ENCODE measurements around the gene PNPLA8. TPM values are rescaled to one million over a fixed set of nuclear protein-coding genes. Genes with fewer than 3 reads are reported as not detected.
"Not testable (repeated sequence)": the region's sequence is repeated elsewhere in the genome, so short reads cannot be mapped to it uniquely, and the experiment has no call there.

Gene PNPLA8
- total RNA-seq, 2 experiments from 2014 or later: 18.8 to 18.9 TPM

GRCh38 chr7:108488768-108489538, 37.0 kb downstream of the PNPLA8 start:
- intact Hi-C loops (cut with micrococcal nuclease): no loop called here

GRCh38 chr7:108487646-108488045, 38.3 kb downstream of the PNPLA8 start:
- DNase-seq: no peak
- intact Hi-C loops (cut with micrococcal nuclease): no loop called here
- CTCF ChIA-PET: interaction anchor here (1.6 kb wide), 1 partner anchor 35 kb away, joined by 3 read pairs; no protein-coding TSS in a partner anchor
- H3K4me3 Mint-ChIP-seq: no peak overlapping the region
- H3K27me3 Mint-ChIP-seq (ENCODE audit: low read depth): no peaks in the 10 kb centered on the region
- no peaks in the 10 kb centered on the region for H3K9me3 Mint-ChIP-seq
- H3K27ac Mint-ChIP-seq: no peak overlapping the region
- peaks cover under 1% of the 10 kb centered on the region for H3K36me3 Mint-ChIP-seq (ENCODE audit: low read depth)
- no peaks in the 10 kb centered on the region for H3K4me1 Mint-ChIP-seq (ENCODE audit: low read depth)

More at GRCh38 chr7:108488768-108489538, 37.0 kb downstream of the PNPLA8 start:
- CTCF ChIA-PET: no interaction called here
- DNase-seq: no peak
- H3K4me1 Mint-ChIP-seq (ENCODE audit: low read depth): no peaks in the 10 kb centered on the region
- H3K27me3 Mint-ChIP-seq (ENCODE audit: low read depth): no peaks in the 10 kb centered on the region
- H3K9me3 Mint-ChIP-seq: no peaks in the 10 kb centered on the region
- H3K4me3 Mint-ChIP-seq: no peak overlapping the region
- H3K36me3 Mint-ChIP-seq (ENCODE audit: low read depth): peaks cover 4% of the 10 kb centered on the region
- H3K27ac Mint-ChIP-seq: no peak overlapping the region

GRCh38 chr7:108486291-108486966, 39.5 kb downstream of the PNPLA8 start:
- no peaks in the 10 kb centered on the region for H3K27me3 Mint-ChIP-seq (ENCODE audit: low read depth)
- no peak overlapping the region for H3K4me3 Mint-ChIP-seq
- CTCF ChIA-PET: interaction anchor here (1.0 to 2.5 kb wide), 4 partner anchors 10 to 34 kb away, joined by 3 to 7 read pairs (median 3); no protein-coding TSS in a partner anchor
- no peaks in the 10 kb centered on the region for H3K9me3 Mint-ChIP-seq
- no peak for DNase-seq
- intact Hi-C loops (cut with micrococcal nuclease): no loop called here
- H3K4me1 Mint-ChIP-seq (ENCODE audit: low read depth): no peaks in the 10 kb centered on the region
- H3K27ac Mint-ChIP-seq: no peak overlapping the region
- H3K36me3 Mint-ChIP-seq (ENCODE audit: low read depth): peaks cover 4% of the 10 kb centered on the region

GRCh38 chr7:108484137-108484536, 41.8 kb downstream of the PNPLA8 start:
- H3K4me1 Mint-ChIP-seq (ENCODE audit: low read depth): no peaks in the 10 kb centered on the region
- peaks cover 5% of the 10 kb centered on the region for H3K36me3 Mint-ChIP-seq (ENCODE audit: low read depth)
- no peak overlapping the region for H3K4me3 Mint-ChIP-seq
- no peaks in the 10 kb centered on the region for H3K27me3 Mint-ChIP-seq (ENCODE audit: low read depth)
- no peaks in the 10 kb centered on the region for H3K9me3 Mint-ChIP-seq
- CTCF ChIA-PET: no interaction called here
- intact Hi-C loops (cut with micrococcal nuclease): no loop called here
- H3K27ac Mint-ChIP-seq: no peak overlapping the region
- DNase-seq: no peak

- H3K4me3 Mint-ChIP-seq: no peak overlapping the region
- no peaks in the 10 kb centered on the region for H3K9me3 Mint-ChIP-seq
- H3K36me3 Mint-ChIP-seq (ENCODE audit: low read depth): peaks cover 27% of the 10 kb centered on the region
- CTCF ChIA-PET: interaction anchor here (0.6 kb wide), 1 partner anchor 299 kb away, joined by 3 read pairs; no protein-coding TSS in a partner anchor
- intact Hi-C loops (cut with micrococcal nuclease): no loop called here
- H3K27me3 Mint-ChIP-seq (ENCODE audit: low read depth): no peaks in the 10 kb centered on the region
- DNase-seq: no peak
- no peak overlapping the region for H3K27ac Mint-ChIP-seq
- no peaks in the 10 kb centered on the region for H3K4me1 Mint-ChIP-seq (ENCODE audit: low read depth)
These were observed 45.6 kb downstream of the PNPLA8 start for GRCh38 chr7:108480311-108480710.

- intact Hi-C loops (cut with micrococcal nuclease): no loop called here
- Mint-ChIP-seq H3K9me3 (no peaks in the 10 kb centered on the region), H3K27ac (no peak overlapping the region), H3K4me1 (ENCODE audit: low read depth) (no peaks in the 10 kb centered on the region), H3K36me3 (ENCODE audit: low read depth) (peaks cover 29% of the 10 kb centered on the region), H3K4me3 (no peak overlapping the region), H3K27me3 (ENCODE audit: low read depth) (no peaks in the 10 kb centered on the region)
- CTCF ChIA-PET: no interaction called here
- no peak for DNase-seq
These were observed 46.2 kb downstream of the PNPLA8 start for GRCh38 chr7:108479751-108480150.

GRCh38 chr7:108479118-108479517, 46.8 kb downstream of the PNPLA8 start:
- Mint-ChIP-seq H3K36me3 (ENCODE audit: low read depth) (peaks cover 31% of the 10 kb centered on the region), H3K4me3 (no peak overlapping the region), H3K27ac (no peak overlapping the region), H3K4me1 (ENCODE audit: low read depth) (no peaks in the 10 kb centered on the region), H3K27me3 (ENCODE audit: low read depth) (no peaks in the 10 kb centered on the region), H3K9me3 (no peaks in the 10 kb centered on the region)
- CTCF ChIA-PET: interaction anchor here (1.0 kb wide), 1 partner anchor 18 kb away, joined by 4 read pairs; no protein-coding TSS in a partner anchor
- no peak for DNase-seq
- intact Hi-C loops (cut with micrococcal nuclease): no loop called here

- Mint-ChIP-seq H3K36me3 (ENCODE audit: low read depth) (no peaks in the 10 kb centered on the region), H3K4me3 (no peak overlapping the region), H3K27ac (no peak overlapping the region), H3K9me3 (no peaks in the 10 kb centered on the region), H3K27me3 (ENCODE audit: low read depth) (no peaks in the 10 kb centered on the region), H3K4me1 (ENCODE audit: low read depth) (peaks cover 17% of the 10 kb centered on the region)
- no peak for DNase-seq
- intact Hi-C loops (cut with micrococcal nuclease): no loop called here
- CTCF ChIA-PET: interaction anchor here (0.8 to 1.6 kb wide), 2 partner anchors 16 to 57 kb away, joined by 3 to 4 read pairs; no protein-coding TSS in a partner anchor
These were observed 57.7 kb downstream of the PNPLA8 start for GRCh38 chr7:108468246-108468645.

GRCh38 chr7:108467391-108467790, 58.5 kb downstream of the PNPLA8 start:
- Mint-ChIP-seq H3K27ac (no peak overlapping the region), H3K4me3 (no peak overlapping the region), H3K9me3 (no peaks in the 10 kb centered on the region), H3K36me3 (ENCODE audit: low read depth) (no peaks in the 10 kb centered on the region), H3K27me3 (ENCODE audit: low read depth) (no peaks in the 10 kb centered on the region), H3K4me1 (ENCODE audit: low read depth) (peaks cover 23% of the 10 kb centered on the region)
- CTCF ChIA-PET: interaction anchor here (0.8 kb wide), 1 partner anchor 22 kb away, joined by 4 read pairs; no protein-coding TSS in a partner anchor
- intact Hi-C loops (cut with micrococcal nuclease): no loop called here
- DNase-seq: no peak

GRCh38 chr7:108466322-108466721, 59.6 kb downstream of the PNPLA8 start:
- H3K27ac Mint-ChIP-seq; H3K27me3 Mint-ChIP-seq (ENCODE audit: low read depth); DNase-seq; H3K9me3 Mint-ChIP-seq; H3K36me3 Mint-ChIP-seq (ENCODE audit: low read depth); intact Hi-C loops (cut with micrococcal nuclease); H3K4me3 Mint-ChIP-seq: not testable (repeated sequence)
- CTCF ChIA-PET: interaction anchor here (0.8 to 1.2 kb wide), 2 partner anchors 9 to 23 kb away, joined by 3 to 4 read pairs; no protein-coding TSS in a partner anchor
- H3K4me1 Mint-ChIP-seq (ENCODE audit: low read depth): peaks cover 26% of the 10 kb centered on the region

GRCh38 chr7:108464743-108465142, 61.2 kb downstream of the PNPLA8 start:
- Mint-ChIP-seq H3K27me3 (ENCODE audit: low read depth) (no peaks in the 10 kb centered on the region), H3K36me3 (ENCODE audit: low read depth) (no peaks in the 10 kb centered on the region), H3K9me3 (no peaks in the 10 kb centered on the region), H3K27ac (no peak overlapping the region), H3K4me3 (no peak overlapping the region), H3K4me1 (ENCODE audit: low read depth) (peaks cover 31% of the 10 kb centered on the region)
- DNase-seq: no peak
- intact Hi-C loops (cut with micrococcal nuclease): no loop called here
- CTCF ChIA-PET: no interaction called here

GRCh38 chr7:108463613-108464012, 62.3 kb downstream of the PNPLA8 start:
- intact Hi-C loops (cut with micrococcal nuclease): no loop called here
- Mint-ChIP-seq H3K27me3 (ENCODE audit: low read depth) (peaks cover 2% of the 10 kb centered on the region), H3K4me3 (no peak overlapping the region), H3K4me1 (ENCODE audit: low read depth) (peaks cover 30% of the 10 kb centered on the region), H3K36me3 (ENCODE audit: low read depth) (no peaks in the 10 kb centered on the region), H3K27ac (no peak overlapping the region), H3K9me3 (no peaks in the 10 kb centered on the region)
- DNase-seq: peak; percentile 42
- CTCF ChIA-PET: interaction anchor here (0.8 kb wide), 1 partner anchor 34 kb away, joined by 3 read pairs; no protein-coding TSS in a partner anchor

All from activated naive CD4-positive, alpha-beta T cell treated with anti-CD3 and anti-CD28 coated beads for 36 hours (primary cell).